ENCODE data around the gene AQP2. TPM values are rescaled to one million over a fixed set of nuclear protein-coding genes. Genes with fewer than 3 reads are reported as not detected.

The AQP2 gene
- total and polyA plus RNA-seq, 2 of the 13 experiments (the other 11 are each of a cell fraction or from before 2014, with no cell fraction given), result not detected

- no peak for TF ChIP-seq FOXK1 (CRISPR knock-in tag; IDR thresholded peaks at IDR 0.05; ENCODE audit: borderline replicate concordance, low read depth)
- TF ChIP-seq ZNF207 (IDR thresholded peaks at IDR 0.05; ENCODE audit: borderline replicate concordance), result no peak
- TF ChIP-seq, protein P1, sequence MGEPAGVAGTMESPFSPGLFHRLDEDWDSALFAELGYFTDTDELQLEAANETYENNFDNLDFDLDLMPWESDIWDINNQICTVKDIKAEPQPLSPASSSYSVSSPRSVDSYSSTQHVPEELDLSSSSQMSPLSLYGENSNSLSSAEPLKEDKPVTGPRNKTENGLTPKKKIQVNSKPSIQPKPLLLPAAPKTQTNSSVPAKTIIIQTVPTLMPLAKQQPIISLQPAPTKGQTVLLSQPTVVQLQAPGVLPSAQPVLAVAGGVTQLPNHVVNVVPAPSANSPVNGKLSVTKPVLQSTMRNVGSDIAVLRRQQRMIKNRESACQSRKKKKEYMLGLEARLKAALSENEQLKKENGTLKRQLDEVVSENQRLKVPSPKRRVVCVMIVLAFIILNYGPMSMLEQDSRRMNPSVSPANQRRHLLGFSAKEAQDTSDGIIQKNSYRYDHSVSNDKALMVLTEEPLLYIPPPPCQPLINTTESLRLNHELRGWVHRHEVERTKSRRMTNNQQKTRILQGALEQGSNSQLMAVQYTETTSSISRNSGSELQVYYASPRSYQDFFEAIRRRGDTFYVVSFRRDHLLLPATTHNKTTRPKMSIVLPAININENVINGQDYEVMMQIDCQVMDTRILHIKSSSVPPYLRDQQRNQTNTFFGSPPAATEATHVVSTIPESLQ (CRISPR knock-in tag; conservative IDR thresholded peaks at IDR 0.05), result no peak
- TF ChIP-seq, protein P2, sequence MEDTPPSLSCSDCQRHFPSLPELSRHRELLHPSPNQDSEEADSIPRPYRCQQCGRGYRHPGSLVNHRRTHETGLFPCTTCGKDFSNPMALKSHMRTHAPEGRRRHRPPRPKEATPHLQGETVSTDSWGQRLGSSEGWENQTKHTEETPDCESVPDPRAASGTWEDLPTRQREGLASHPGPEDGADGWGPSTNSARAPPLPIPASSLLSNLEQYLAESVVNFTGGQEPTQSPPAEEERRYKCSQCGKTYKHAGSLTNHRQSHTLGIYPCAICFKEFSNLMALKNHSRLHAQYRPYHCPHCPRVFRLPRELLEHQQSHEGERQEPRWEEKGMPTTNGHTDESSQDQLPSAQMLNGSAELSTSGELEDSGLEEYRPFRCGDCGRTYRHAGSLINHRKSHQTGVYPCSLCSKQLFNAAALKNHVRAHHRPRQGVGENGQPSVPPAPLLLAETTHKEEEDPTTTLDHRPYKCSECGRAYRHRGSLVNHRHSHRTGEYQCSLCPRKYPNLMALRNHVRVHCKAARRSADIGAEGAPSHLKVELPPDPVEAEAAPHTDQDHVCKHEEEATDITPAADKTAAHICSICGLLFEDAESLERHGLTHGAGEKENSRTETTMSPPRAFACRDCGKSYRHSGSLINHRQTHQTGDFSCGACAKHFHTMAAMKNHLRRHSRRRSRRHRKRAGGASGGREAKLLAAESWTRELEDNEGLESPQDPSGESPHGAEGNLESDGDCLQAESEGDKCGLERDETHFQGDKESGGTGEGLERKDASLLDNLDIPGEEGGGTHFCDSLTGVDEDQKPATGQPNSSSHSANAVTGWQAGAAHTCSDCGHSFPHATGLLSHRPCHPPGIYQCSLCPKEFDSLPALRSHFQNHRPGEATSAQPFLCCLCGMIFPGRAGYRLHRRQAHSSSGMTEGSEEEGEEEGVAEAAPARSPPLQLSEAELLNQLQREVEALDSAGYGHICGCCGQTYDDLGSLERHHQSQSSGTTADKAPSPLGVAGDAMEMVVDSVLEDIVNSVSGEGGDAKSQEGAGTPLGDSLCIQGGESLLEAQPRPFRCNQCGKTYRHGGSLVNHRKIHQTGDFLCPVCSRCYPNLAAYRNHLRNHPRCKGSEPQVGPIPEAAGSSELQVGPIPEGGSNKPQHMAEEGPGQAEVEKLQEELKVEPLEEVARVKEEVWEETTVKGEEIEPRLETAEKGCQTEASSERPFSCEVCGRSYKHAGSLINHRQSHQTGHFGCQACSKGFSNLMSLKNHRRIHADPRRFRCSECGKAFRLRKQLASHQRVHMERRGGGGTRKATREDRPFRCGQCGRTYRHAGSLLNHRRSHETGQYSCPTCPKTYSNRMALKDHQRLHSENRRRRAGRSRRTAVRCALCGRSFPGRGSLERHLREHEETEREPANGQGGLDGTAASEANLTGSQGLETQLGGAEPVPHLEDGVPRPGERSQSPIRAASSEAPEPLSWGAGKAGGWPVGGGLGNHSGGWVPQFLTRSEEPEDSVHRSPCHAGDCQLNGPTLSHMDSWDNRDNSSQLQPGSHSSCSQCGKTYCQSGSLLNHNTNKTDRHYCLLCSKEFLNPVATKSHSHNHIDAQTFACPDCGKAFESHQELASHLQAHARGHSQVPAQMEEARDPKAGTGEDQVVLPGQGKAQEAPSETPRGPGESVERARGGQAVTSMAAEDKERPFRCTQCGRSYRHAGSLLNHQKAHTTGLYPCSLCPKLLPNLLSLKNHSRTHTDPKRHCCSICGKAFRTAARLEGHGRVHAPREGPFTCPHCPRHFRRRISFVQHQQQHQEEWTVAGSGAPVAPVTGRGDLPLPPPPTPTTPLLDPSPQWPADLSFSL (CRISPR knock-in tag; IDR thresholded peaks at IDR 0.05), result no peak
Measured at GRCh38 chr12:49947593-49948226, 2.8 kb upstream of the AQP2 start (continued).

Measured in HepG2 (cell line).